ENCODE data around the gene MTUS2.

Gene MTUS2

GRCh38 chr13:28875846-28876615, 55.9 kb downstream of the MTUS2 start:
- TF ChIP-seq, protein P1, sequence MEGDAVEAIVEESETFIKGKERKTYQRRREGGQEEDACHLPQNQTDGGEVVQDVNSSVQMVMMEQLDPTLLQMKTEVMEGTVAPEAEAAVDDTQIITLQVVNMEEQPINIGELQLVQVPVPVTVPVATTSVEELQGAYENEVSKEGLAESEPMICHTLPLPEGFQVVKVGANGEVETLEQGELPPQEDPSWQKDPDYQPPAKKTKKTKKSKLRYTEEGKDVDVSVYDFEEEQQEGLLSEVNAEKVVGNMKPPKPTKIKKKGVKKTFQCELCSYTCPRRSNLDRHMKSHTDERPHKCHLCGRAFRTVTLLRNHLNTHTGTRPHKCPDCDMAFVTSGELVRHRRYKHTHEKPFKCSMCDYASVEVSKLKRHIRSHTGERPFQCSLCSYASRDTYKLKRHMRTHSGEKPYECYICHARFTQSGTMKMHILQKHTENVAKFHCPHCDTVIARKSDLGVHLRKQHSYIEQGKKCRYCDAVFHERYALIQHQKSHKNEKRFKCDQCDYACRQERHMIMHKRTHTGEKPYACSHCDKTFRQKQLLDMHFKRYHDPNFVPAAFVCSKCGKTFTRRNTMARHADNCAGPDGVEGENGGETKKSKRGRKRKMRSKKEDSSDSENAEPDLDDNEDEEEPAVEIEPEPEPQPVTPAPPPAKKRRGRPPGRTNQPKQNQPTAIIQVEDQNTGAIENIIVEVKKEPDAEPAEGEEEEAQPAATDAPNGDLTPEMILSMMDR (IDR thresholded peaks at IDR 0.05), result no peak

GRCh38 chr13:28877408-28877807, 57.3 kb downstream of the MTUS2 start:
- TF ChIP-seq, protein P1 (IDR thresholded peaks at IDR 0.05), result no peak

DNA sequence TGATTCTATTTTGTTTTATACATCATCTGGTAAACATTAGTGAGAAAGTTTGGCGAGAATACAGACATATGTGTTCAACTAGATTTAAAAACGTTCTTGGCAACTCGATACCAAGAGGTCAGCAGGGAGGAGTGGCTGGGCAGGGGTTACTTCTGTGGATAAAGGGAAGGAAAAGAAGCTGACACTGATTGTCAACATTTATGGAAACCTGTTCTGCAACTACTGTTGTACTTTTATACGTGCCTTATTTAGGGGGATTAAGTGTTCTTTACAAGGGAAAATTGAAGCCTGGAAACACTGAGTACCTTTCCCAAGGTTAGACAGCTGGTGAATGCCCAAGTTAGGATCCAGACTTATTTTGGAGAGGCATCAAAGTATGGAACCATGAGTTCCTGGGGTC, 65.0 kb downstream of the MTUS2 start:
- TF ChIP-seq, protein P1 (IDR thresholded peaks at IDR 0.05), result no peak

- TF ChIP-seq, protein P1 (IDR thresholded peaks at IDR 0.05), result no peak
These were observed 69.1 kb downstream of the MTUS2 start for GRCh38 chr13:28889086-28889732.

GRCh38 chr13:28890712-28891111, 70.6 kb downstream of the MTUS2 start:
- TF ChIP-seq, protein P1 (IDR thresholded peaks at IDR 0.05), result no peak

DNA sequence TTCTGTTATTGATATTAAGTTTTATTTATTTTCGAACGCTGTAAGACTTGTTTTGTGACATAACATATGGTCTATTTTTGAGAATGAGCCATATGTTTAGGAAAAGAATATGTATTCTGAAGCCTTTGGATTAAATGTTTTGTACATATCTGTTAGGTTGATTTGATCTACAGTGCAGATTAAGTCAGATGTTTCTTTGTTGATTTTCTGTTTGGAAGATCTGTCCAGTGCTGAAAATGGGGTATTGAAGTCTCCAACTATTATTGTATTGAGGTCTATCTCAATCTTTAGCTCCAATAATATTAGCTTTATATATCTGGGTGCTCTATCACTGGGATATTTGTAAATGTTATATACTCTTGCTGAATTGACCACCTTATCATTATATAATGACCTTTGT, 97.9 kb downstream of the MTUS2 start:
- TF ChIP-seq, protein P1 (IDR thresholded peaks at IDR 0.05), result no peak

- TF ChIP-seq, protein P1 (IDR thresholded peaks at IDR 0.05), result no peak
These were observed 102.2 kb downstream of the MTUS2 start for GRCh38 chr13:28922341-28922740.
